NOMO-1 treated with dmso at 0.1 percent for 144 hours (cell line): ENCODE data around the gene B4GALNT3.

Experiments used
- DNase-seq: peaks from one replicate; lab custom pipeline; 2025; ENCODE audit not compliant: unreplicated experiment; lab: John Stamatoyannopoulos, UW

B4GALNT3 gene

GRCh38 chr12:556498-556897 lies 96.8 kb downstream of the B4GALNT3 start:
- no peak for DNase-seq

GRCh38 chr12:558580-558979 lies 98.8 kb downstream of the B4GALNT3 start:
- no peak for DNase-seq

- no peak for DNase-seq
Observed at GRCh38 chr12:559208-559905, 99.6 kb downstream of the B4GALNT3 start.

GRCh38 chr12:559906-560455 lies 100.2 kb downstream of the B4GALNT3 start:
- DNase-seq: peak; percentile 20

- no peak for DNase-seq
Observed at GRCh38 chr12:560691-561390, 101.1 kb downstream of the B4GALNT3 start.

GRCh38 chr12:561391-561705 lies 101.6 kb downstream of the B4GALNT3 start:
- no peak for DNase-seq

GRCh38 chr12:561908-562593 lies 102.3 kb downstream of the B4GALNT3 start:
- peak; percentile 75 for DNase-seq

GRCh38 chr12:562634-563033 lies 102.9 kb downstream of the B4GALNT3 start:
- no peak for DNase-seq

- DNase-seq: no peak
Observed at GRCh38 chr12:563250-563781, 103.6 kb downstream of the B4GALNT3 start.

GRCh38 chr12:563787-564298 lies 104.1 kb downstream of the B4GALNT3 start:
- no peak for DNase-seq

- no peak for DNase-seq
Observed at GRCh38 chr12:565161-565560, 105.4 kb downstream of the B4GALNT3 start.

- no peak for DNase-seq
Observed at GRCh38 chr12:565589-566105, 105.9 kb downstream of the B4GALNT3 start.

GRCh38 chr12:568486-568885 lies 108.7 kb downstream of the B4GALNT3 start:
- DNase-seq: no peak

- DNase-seq: no peak
Observed at GRCh38 chr12:569091-569676, 109.4 kb downstream of the B4GALNT3 start.

- peak; percentile 42 for DNase-seq
Observed at GRCh38 chr12:569803-570434, 110.2 kb downstream of the B4GALNT3 start.

GRCh38 chr12:570435-570920 lies 110.7 kb downstream of the B4GALNT3 start:
- no peak for DNase-seq

- no peak for DNase-seq
Observed at GRCh38 chr12:570921-571794, 111.4 kb downstream of the B4GALNT3 start.

- no peak for DNase-seq
Observed at GRCh38 chr12:571795-572531, 112.2 kb downstream of the B4GALNT3 start.

GRCh38 chr12:572532-572899 lies 112.8 kb downstream of the B4GALNT3 start:
- DNase-seq: no peak
